HL-60/S4 treated with retinoic acid at 250 ng/mL for 4 days and 3 days (cell line): ENCODE measurements around the gene EDAR.

Source experiments
- in situ Hi-C: fragments of 300-500 bp; cut with MboI; formaldehyde crosslinking; loops from 2 replicates; pipeline ENCODE4 v1.7.0; 2022; ENCODE audit warnings: low sequenced_read_pairs

Gene EDAR

GRCh38 chr2:108942231-108942825 lies 46.7 kb downstream of the EDAR start:
- in situ Hi-C loops = no loop called here

GRCh38 chr2:108941767-108942166 lies 47.3 kb downstream of the EDAR start:
- in situ Hi-C loops = no loop called here

- in situ Hi-C loops = no loop called here
Observed at GRCh38 chr2:108941161-108941665, 47.8 kb downstream of the EDAR start.

- in situ Hi-C loops = no loop called here
Observed at GRCh38 chr2:108940156-108940555, 48.9 kb downstream of the EDAR start.

GRCh38 chr2:108938077-108938710 lies 50.8 kb downstream of the EDAR start:
- in situ Hi-C loops = no loop called here

- in situ Hi-C loops = no loop called here
Observed at GRCh38 chr2:108937367-108938017, 51.5 kb downstream of the EDAR start.

GRCh38 chr2:108936866-108937265 lies 52.2 kb downstream of the EDAR start:
- in situ Hi-C loops = no loop called here

GRCh38 chr2:108936076-108936864 lies 52.8 kb downstream of the EDAR start:
- in situ Hi-C loops = no loop called here

- in situ Hi-C loops = no loop called here
Observed at GRCh38 chr2:108935271-108935741, 53.7 kb downstream of the EDAR start.

GRCh38 chr2:108934583-108935245 lies 54.3 kb downstream of the EDAR start:
- in situ Hi-C loops = no loop called here

- in situ Hi-C loops = no loop called here
Observed at GRCh38 chr2:108934151-108934550, 54.9 kb downstream of the EDAR start.

GRCh38 chr2:108933691-108934117 lies 55.3 kb downstream of the EDAR start:
- in situ Hi-C loops = no loop called here

GRCh38 chr2:108932736-108933332 lies 56.2 kb downstream of the EDAR start:
- in situ Hi-C loops = no loop called here

- in situ Hi-C loops = no loop called here
Observed at GRCh38 chr2:108931372-108931771, 57.6 kb downstream of the EDAR start.

- in situ Hi-C loops = no loop called here
Observed at GRCh38 chr2:108929807-108930425, 59.1 kb downstream of the EDAR start.

- in situ Hi-C loops = no loop called here
Observed at GRCh38 chr2:108928660-108929377, 60.2 kb downstream of the EDAR start.

GRCh38 chr2:108927936-108928659 lies 60.9 kb downstream of the EDAR start:
- in situ Hi-C loops = no loop called here

GRCh38 chr2:108927405-108927804 lies 61.6 kb downstream of the EDAR start:
- in situ Hi-C loops = no loop called here
